ENCODE results near the gene BORCS6. TPM values are rescaled to one million over a fixed set of nuclear protein-coding genes. Genes with fewer than 3 reads are reported as not detected.

The BORCS6 gene
- total RNA-seq, 1 donor from 2014 or later, result 4.8 TPM

DNA sequence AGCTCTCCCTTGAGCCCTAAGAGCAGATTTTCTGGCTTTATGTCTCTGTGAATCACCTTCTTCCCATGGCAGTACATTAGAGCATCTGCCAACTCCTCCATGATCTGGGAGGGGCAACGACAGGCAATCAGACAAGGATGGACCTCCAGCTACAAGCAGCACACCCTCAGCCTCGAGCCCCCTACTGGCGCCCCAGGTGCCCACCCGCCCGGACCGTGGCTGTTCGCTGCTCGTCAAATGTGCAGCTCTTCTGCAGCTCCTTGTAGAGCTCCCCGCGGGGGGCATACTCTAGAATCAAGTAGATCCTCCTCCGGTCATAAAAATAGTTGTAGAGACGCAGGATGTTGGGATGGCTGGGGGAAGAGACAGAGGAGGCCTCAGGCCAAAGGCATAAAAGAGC lies 16.6 kb upstream of the BORCS6 start:
- no peak for DNase-seq (ENCODE audit: extremely low spot score, unreplicated experiment)
- Mint-ChIP-seq H3K27me3 (no peaks in the 10 kb centered on the region), H3K27ac (no peak overlapping the region), H3K9me3 (no peaks in the 10 kb centered on the region), H3K36me3 (peaks cover 15% of the 10 kb centered on the region), H3K4me3 (peak overlapping the region; percentile 15), H3K4me1 (ENCODE audit: unreplicated experiment) (peaks cover 9% of the 10 kb centered on the region)
- TF ChIP-seq CTCF (conservative IDR thresholded peaks at IDR 0.05), result no peak

DNA sequence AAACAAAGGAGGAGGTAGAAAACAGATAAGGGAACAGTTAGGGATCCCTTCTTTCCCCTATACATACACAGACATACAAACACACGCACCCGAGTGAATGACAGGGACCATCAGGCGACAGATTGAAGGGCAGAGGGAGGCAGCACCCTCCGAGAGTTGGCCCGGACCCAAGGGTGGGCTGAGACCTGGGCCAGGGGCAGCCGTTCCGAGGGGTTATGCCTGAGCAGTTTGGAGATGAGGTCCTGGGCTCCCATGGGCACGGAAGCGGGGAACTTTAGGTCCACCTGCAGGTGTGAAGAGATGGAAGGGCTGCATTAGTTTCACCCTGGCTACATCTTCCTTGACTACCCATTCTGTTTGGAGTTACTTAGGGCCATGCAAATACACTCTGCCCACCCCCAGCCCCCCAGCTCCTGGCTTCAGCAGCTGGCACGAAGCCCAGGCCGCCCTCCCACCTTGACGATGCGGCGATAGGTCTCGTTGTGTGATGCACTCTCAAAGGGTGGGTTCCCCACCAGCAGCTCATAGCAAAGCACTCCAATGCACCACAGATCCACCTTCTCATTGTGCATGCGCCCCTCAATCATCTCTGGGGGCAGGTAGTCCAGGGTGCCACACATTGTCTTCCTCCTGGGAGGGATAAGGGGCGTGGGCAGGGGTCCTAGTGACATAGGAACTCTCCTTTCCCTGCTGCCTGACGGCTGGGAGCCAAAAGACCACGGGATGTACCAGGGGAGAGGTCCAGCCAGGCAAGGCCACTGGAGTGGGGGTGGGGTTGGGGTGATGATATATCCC lies 15.0 kb upstream of the BORCS6 start:
- Mint-ChIP-seq H3K36me3 (peaks cover 18% of the 10 kb centered on the region), H3K4me3 (no peak overlapping the region), H3K4me1 (ENCODE audit: unreplicated experiment) (peaks cover 3% of the 10 kb centered on the region), H3K27me3 (peaks cover 3% of the 10 kb centered on the region), H3K27ac (no peak overlapping the region), H3K9me3 (peaks cover 3% of the 10 kb centered on the region)
- DNase-seq (ENCODE audit: extremely low spot score, unreplicated experiment), result no peak
- TF ChIP-seq CTCF (conservative IDR thresholded peaks at IDR 0.05), result no peak

DNA sequence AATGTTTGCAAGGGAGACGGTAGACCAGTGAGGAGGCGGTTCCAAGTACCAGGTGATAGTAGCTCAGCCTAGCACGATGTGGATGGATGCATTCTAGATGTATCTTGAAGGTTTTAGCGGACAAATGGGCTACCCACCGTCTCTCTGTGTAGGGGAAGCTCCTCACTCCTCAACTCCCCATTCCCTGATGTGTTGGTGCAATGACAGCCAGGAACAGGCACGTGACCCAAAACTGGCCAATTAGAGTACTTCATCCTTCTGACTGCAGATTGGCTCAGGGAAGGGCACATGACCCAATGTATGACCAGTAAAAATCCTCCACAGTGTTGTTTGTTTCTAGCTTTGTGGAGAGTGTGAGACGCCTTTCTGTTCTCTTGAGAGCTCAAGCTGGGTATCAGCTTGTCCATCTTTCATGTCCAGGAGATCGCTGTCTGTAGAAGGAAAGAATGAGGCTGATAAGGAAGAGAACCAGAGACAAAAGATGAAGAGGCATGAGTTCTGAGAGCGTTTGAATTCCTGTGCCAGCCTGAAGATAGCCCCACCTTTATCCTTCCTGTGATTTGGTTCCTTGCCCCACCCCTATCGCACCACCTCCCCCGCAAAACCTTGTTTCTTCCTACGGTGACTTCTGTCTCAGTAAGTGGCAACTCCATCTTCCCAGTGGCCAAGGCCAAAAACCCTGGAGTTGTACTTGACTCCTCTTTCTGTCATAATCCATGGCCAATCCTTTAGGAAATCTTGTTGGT lies 2.3 kb upstream of the BORCS6 start:
- H3K36me3 Mint-ChIP-seq, result no peaks in the 10 kb centered on the region
- no peak overlapping the region for H3K4me3 Mint-ChIP-seq
- H3K9me3 Mint-ChIP-seq, result no peaks in the 10 kb centered on the region
- no peaks in the 10 kb centered on the region for H3K27me3 Mint-ChIP-seq
- no peak for TF ChIP-seq CTCF (conservative IDR thresholded peaks at IDR 0.05)
- H3K27ac Mint-ChIP-seq, result no peak overlapping the region
- DNase-seq (ENCODE audit: extremely low spot score, unreplicated experiment), result no peak
- H3K4me1 Mint-ChIP-seq (ENCODE audit: unreplicated experiment), result peaks cover 14% of the 10 kb centered on the region

GRCh38 chr17:8190506-8190905 lies 526 bp upstream of the BORCS6 start:
- H3K4me3 Mint-ChIP-seq, result no peak overlapping the region
- H3K27me3 Mint-ChIP-seq, result no peaks in the 10 kb centered on the region
- no peaks in the 10 kb centered on the region for H3K36me3 Mint-ChIP-seq
- no peak for DNase-seq (ENCODE audit: extremely low spot score, unreplicated experiment)
- TF ChIP-seq CTCF (conservative IDR thresholded peaks at IDR 0.05), result no peak
- peaks cover 9% of the 10 kb centered on the region for H3K4me1 Mint-ChIP-seq (ENCODE audit: unreplicated experiment)
- no peaks in the 10 kb centered on the region for H3K9me3 Mint-ChIP-seq
- peak overlapping the region; percentile 88 for H3K27ac Mint-ChIP-seq

- no peak overlapping the region for H3K4me3 Mint-ChIP-seq
- no peak overlapping the region for H3K27ac Mint-ChIP-seq
- H3K4me1 Mint-ChIP-seq (ENCODE audit: unreplicated experiment), result peaks cover 9% of the 10 kb centered on the region
- TF ChIP-seq CTCF (conservative IDR thresholded peaks at IDR 0.05), result no peak
- no peaks in the 10 kb centered on the region for H3K36me3 Mint-ChIP-seq
- no peaks in the 10 kb centered on the region for H3K9me3 Mint-ChIP-seq
- no peak for DNase-seq (ENCODE audit: extremely low spot score, unreplicated experiment)
- H3K27me3 Mint-ChIP-seq, result no peaks in the 10 kb centered on the region
Observed at GRCh38 chr17:8189041-8189710, 804 bp downstream of the BORCS6 start.

Measured in type B pancreatic cell (in vitro differentiated cells).